Activated naive CD4-positive, alpha-beta T cell treated with anti-CD3 and anti-CD28 coated beads, Interleukin-2, amount 10 ng/mL, durations not matched to agents 7 days and 5 days (primary cell): Measurements from ENCODE around the gene FBXL7.

Experiments
- CTCF ChIA-PET: fragments of 350-600 bp; sonication (Branson Sonifier 250); formaldehyde crosslinking; loops from one replicate; lab custom pipeline; 2021; ENCODE audit warnings: antibody characterized with exemption; lab: Charles Lee
- DNase-seq: peaks from one replicate; pipeline ENCODE4 v3.0.0-alpha.2; 2020
- H3K27ac Mint-ChIP-seq: one replicate; pipeline ENCODE4 v1.8.0; 2021; ENCODE audit warnings: mild to moderate bottlenecking, moderate library complexity, mixed read lengths
- H3K27me3 Mint-ChIP-seq: one replicate; pipeline ENCODE4 v1.8.0; 2021; ENCODE audit warnings: mild to moderate bottlenecking, mixed read lengths
- H3K36me3 Mint-ChIP-seq: one replicate; pipeline ENCODE4 v1.8.0; 2021; ENCODE audit warnings: mixed read lengths
- H3K4me1 Mint-ChIP-seq: one replicate; pipeline ENCODE4 v1.8.0; 2021; ENCODE audit warnings: mixed read lengths
- H3K4me3 Mint-ChIP-seq: one replicate; pipeline ENCODE4 v1.8.0; 2021; ENCODE audit warnings: mild to moderate bottlenecking, moderate library complexity, mixed read lengths
- H3K9me3 Mint-ChIP-seq: one replicate; pipeline ENCODE4 v1.8.0; 2021; ENCODE audit warnings: mixed read lengths

The FBXL7 gene

GRCh38 chr5:15897656-15898055, 397.7 kb downstream of the FBXL7 start:
- Mint-ChIP-seq H3K9me3 (peaks cover 10% of the 10 kb centered on the region), H3K4me3 (no peak overlapping the region), H3K36me3 (no peaks in the 10 kb centered on the region), H3K4me1 (no peaks in the 10 kb centered on the region), H3K27ac (no peak overlapping the region), H3K27me3 (no peaks in the 10 kb centered on the region)
- CTCF ChIA-PET, result no interaction called here
- no peak for DNase-seq

- Mint-ChIP-seq H3K9me3 (peaks cover 8% of the 10 kb centered on the region), H3K4me3 (no peak overlapping the region), H3K36me3 (no peaks in the 10 kb centered on the region), H3K4me1 (no peaks in the 10 kb centered on the region), H3K27ac (no peak overlapping the region), H3K27me3 (no peaks in the 10 kb centered on the region)
- CTCF ChIA-PET, result no interaction called here
- DNase-seq, result no peak
Measured at GRCh38 chr5:15898641-15899040, 398.7 kb downstream of the FBXL7 start.

GRCh38 chr5:15899481-15899880, 399.5 kb downstream of the FBXL7 start:
- Mint-ChIP-seq H3K27me3 (no peaks in the 10 kb centered on the region), H3K9me3 (peaks cover 8% of the 10 kb centered on the region), H3K4me3 (no peak overlapping the region), H3K36me3 (no peaks in the 10 kb centered on the region), H3K4me1 (no peaks in the 10 kb centered on the region), H3K27ac (no peak overlapping the region)
- CTCF ChIA-PET, result no interaction called here
- DNase-seq, result no peak

GRCh38 chr5:15901151-15901550, 401.2 kb downstream of the FBXL7 start:
- Mint-ChIP-seq H3K27ac (no peak overlapping the region), H3K4me1 (no peaks in the 10 kb centered on the region), H3K9me3 (peaks cover 8% of the 10 kb centered on the region), H3K4me3 (no peak overlapping the region), H3K27me3 (no peaks in the 10 kb centered on the region), H3K36me3 (no peaks in the 10 kb centered on the region)
- CTCF ChIA-PET, result no interaction called here
- DNase-seq, result no peak

- H3K9me3 Mint-ChIP-seq, result peaks cover 5% of the 10 kb centered on the region
- no peak overlapping the region for H3K4me3 Mint-ChIP-seq
- no peaks in the 10 kb centered on the region for H3K4me1 Mint-ChIP-seq
- CTCF ChIA-PET, result no interaction called here
- no peaks in the 10 kb centered on the region for H3K36me3 Mint-ChIP-seq
- no peak for DNase-seq
- H3K27me3 Mint-ChIP-seq, result no peaks in the 10 kb centered on the region
- H3K27ac Mint-ChIP-seq, result no peak overlapping the region
Measured at GRCh38 chr5:15902066-15902465, 402.1 kb downstream of the FBXL7 start.

GRCh38 chr5:15904899-15905830, 405.2 kb downstream of the FBXL7 start:
- H3K36me3 Mint-ChIP-seq, result no peaks in the 10 kb centered on the region
- CTCF ChIA-PET, result no interaction called here
- no peaks in the 10 kb centered on the region for H3K4me1 Mint-ChIP-seq
- no peak for DNase-seq
- no peak overlapping the region for H3K27ac Mint-ChIP-seq
- H3K4me3 Mint-ChIP-seq, result no peak overlapping the region
- peaks cover 2% of the 10 kb centered on the region for H3K9me3 Mint-ChIP-seq
- H3K27me3 Mint-ChIP-seq, result no peaks in the 10 kb centered on the region

GRCh38 chr5:15914638-15915037, 414.7 kb downstream of the FBXL7 start:
- no peak for DNase-seq
- H3K4me1 Mint-ChIP-seq, result no peaks in the 10 kb centered on the region
- CTCF ChIA-PET, result no interaction called here
- H3K36me3 Mint-ChIP-seq, result no peaks in the 10 kb centered on the region
- H3K4me3 Mint-ChIP-seq, result no peak overlapping the region
- H3K27me3 Mint-ChIP-seq, result no peaks in the 10 kb centered on the region
- H3K27ac Mint-ChIP-seq, result no peak overlapping the region
- peaks cover 5% of the 10 kb centered on the region for H3K9me3 Mint-ChIP-seq

GRCh38 chr5:15926586-15926985, 426.6 kb downstream of the FBXL7 start:
- no peaks in the 10 kb centered on the region for H3K4me1 Mint-ChIP-seq
- H3K4me3 Mint-ChIP-seq, result no peak overlapping the region
- no peaks in the 10 kb centered on the region for H3K27me3 Mint-ChIP-seq
- H3K36me3 Mint-ChIP-seq, result no peaks in the 10 kb centered on the region
- no peak overlapping the region for H3K27ac Mint-ChIP-seq
- DNase-seq, result no peak
- CTCF ChIA-PET, result no interaction called here
- peaks cover 10% of the 10 kb centered on the region for H3K9me3 Mint-ChIP-seq

- Mint-ChIP-seq H3K27ac (no peak overlapping the region), H3K9me3 (peaks cover 13% of the 10 kb centered on the region), H3K4me1 (no peaks in the 10 kb centered on the region), H3K4me3 (no peak overlapping the region), H3K36me3 (no peaks in the 10 kb centered on the region), H3K27me3 (no peaks in the 10 kb centered on the region)
- CTCF ChIA-PET, result no interaction called here
- DNase-seq, result no peak
Measured at GRCh38 chr5:15927710-15928380, 427.9 kb downstream of the FBXL7 start.

GRCh38 chr5:15929611-15930263, 429.8 kb downstream of the FBXL7 start:
- CTCF ChIA-PET, result no interaction called here
- Mint-ChIP-seq H3K27ac (no peak overlapping the region), H3K36me3 (no peaks in the 10 kb centered on the region), H3K9me3 (peaks cover 13% of the 10 kb centered on the region), H3K4me1 (no peaks in the 10 kb centered on the region), H3K4me3 (no peak overlapping the region), H3K27me3 (no peaks in the 10 kb centered on the region)
- DNase-seq, result no peak

GRCh38 chr5:15932066-15932465, 432.1 kb downstream of the FBXL7 start:
- Mint-ChIP-seq H3K4me1 (no peaks in the 10 kb centered on the region), H3K36me3 (no peaks in the 10 kb centered on the region), H3K27ac (no peak overlapping the region), H3K27me3 (no peaks in the 10 kb centered on the region), H3K4me3 (no peak overlapping the region), H3K9me3 (peaks cover 17% of the 10 kb centered on the region)
- CTCF ChIA-PET, result no interaction called here
- no peak for DNase-seq

- Mint-ChIP-seq H3K9me3 (peaks cover 20% of the 10 kb centered on the region), H3K4me3 (no peak overlapping the region), H3K4me1 (no peaks in the 10 kb centered on the region), H3K27ac (no peak overlapping the region), H3K36me3 (no peaks in the 10 kb centered on the region), H3K27me3 (no peaks in the 10 kb centered on the region)
- CTCF ChIA-PET, result no interaction called here
- no peak for DNase-seq
Measured at GRCh38 chr5:15933259-15934207, 433.6 kb downstream of the FBXL7 start.

GRCh38 chr5:15936505-15937245, 436.7 kb downstream of the FBXL7 start:
- Mint-ChIP-seq H3K4me1 (no peaks in the 10 kb centered on the region), H3K4me3 (no peak overlapping the region), H3K27ac (no peak overlapping the region), H3K27me3 (no peaks in the 10 kb centered on the region), H3K9me3 (peaks cover 9% of the 10 kb centered on the region), H3K36me3 (no peaks in the 10 kb centered on the region)
- DNase-seq, result no peak
- CTCF ChIA-PET, result no interaction called here
